Skeletal muscle tissue (tissue), 4 donors: ENCODE measurements around the gene CAPN3. TPM values are rescaled to one million over a fixed set of nuclear protein-coding genes. Genes with fewer than 3 reads are reported as not detected.
A peak's percentile ranks its signal among the peaks of the same experiment; 100 is the strongest.

Source experiments
- H3K27ac ChIP-seq: one replicate; pipeline ENCODE4 v1.7.0; 2013; ENCODE audit warnings: mild to moderate bottlenecking, low read depth, low read length, inconsistent platforms
- H3K27me3 ChIP-seq, 3 donors: one replicate each; pipeline ENCODE4 v1.7.0; 2013; ENCODE audit warnings: low read length in 3 of 3; ENCODE audit not compliant: control insufficient read depth in 3 of 3, insufficient read depth in 3 of 3
- H3K36me3 ChIP-seq, 3 donors: one replicate each; pipeline ENCODE4 v1.7.0; 2013; ENCODE audit warnings: low read length in 3 of 3; ENCODE audit not compliant: control insufficient read depth in 3 of 3, insufficient read depth in 3 of 3
- H3K4me1 ChIP-seq, 3 donors: one replicate each; pipeline ENCODE4 v1.7.0; 2013; ENCODE audit warnings: low read length in 3 of 3, mild to moderate bottlenecking in 3 of 3; ENCODE audit not compliant: control insufficient read depth in 3 of 3, insufficient read depth in 3 of 3
- H3K4me3 ChIP-seq, 3 donors: one replicate each; pipeline ENCODE4 v1.7.0; 2013; ENCODE audit warnings: low read length in 3 of 3
- H3K9ac ChIP-seq, 3 donors: one replicate each; pipeline ENCODE4 v1.7.0; 2013; ENCODE audit warnings: low read length in 3 of 3, mild to moderate bottlenecking in 3 of 3, moderate library complexity in 2 of 3, low read depth in 1 of 3
- H3K9me3 ChIP-seq, 3 donors: one replicate each; pipeline ENCODE4 v1.7.0; 2013; ENCODE audit warnings: low read length in 3 of 3; ENCODE audit not compliant: control insufficient read depth in 3 of 3
- total RNA-seq: library from RNA; depleted of rRNA; stranded (reverse); fragments of >200 nt; gene quantifications from one replicate; pipeline ENCODE4 v1.2.3, GENCODE V29; 2014
- donor health status: Osteomylitis.

CAPN3 gene
- total RNA-seq, 1 donor from 2014 or later = 675 TPM

DNA sequence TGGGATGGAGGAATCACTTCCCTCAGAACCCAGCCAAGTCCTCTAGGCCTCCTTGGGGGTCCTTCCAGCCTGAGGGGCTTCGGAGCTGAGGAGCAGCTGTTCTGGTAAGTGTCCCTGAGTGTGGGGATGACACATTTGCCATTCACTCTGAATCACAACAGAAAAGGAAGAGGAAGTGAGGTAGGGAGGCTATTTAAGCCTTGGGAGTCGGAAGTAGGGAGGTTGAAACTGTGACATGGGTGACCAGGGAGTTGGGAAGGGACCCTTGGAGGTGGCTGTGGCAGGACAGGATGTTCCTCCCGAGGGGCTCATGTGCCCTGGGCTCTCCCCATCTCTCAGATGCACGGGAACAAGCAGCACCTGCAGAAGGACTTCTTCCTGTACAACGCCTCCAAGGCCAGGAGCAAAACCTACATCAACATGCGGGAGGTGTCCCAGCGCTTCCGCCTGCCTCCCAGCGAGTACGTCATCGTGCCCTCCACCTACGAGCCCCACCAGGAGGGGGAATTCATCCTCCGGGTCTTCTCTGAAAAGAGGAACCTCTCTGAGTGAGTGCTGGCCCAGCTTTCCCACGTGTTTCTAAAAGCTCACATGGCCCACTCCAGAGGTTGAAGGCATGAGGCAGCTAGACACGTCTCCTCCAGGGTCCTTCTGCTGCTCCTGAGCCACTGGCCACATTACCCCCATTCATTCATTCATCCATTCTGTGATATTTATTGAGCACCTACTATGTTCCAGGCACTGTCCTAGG lies 43.3 kb downstream of the CAPN3 start:
- no peak overlapping the region for H3K27ac ChIP-seq
- H3K9ac ChIP-seq = peak overlapping the region in 1 of 3 donors; percentile 45
- no peaks in the 10 kb centered on the region for H3K27me3 ChIP-seq
- no peaks in the 10 kb centered on the region for H3K9me3 ChIP-seq
- peaks cover 10 to 18% (median 15%) of the 10 kb centered on the region in 3 donors for H3K4me1 ChIP-seq
- peaks cover 70 to 76% (median 72%) of the 10 kb centered on the region in 3 donors for H3K36me3 ChIP-seq
- H3K4me3 ChIP-seq = no peak overlapping the region

DNA sequence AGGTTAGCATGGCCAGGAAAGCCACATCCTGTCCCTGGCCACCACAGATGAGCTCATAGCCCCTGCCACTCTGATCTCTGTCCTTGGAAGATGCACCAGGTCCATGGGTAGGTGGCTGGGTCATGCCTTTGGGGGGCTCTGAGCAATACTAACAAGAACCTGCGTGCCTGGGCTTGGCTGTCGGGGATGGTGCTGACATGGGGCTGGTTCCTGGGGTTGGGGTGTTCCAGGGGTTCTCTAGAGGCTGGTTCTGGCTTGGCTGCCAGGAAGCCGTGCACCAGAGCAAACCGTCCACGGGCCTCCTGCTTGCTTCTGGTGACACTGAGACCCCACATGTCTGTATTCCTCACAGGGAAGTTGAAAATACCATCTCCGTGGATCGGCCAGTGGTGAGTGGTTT lies 44.1 kb downstream of the CAPN3 start:
- Histone ChIP-seq H3K9ac (peak overlapping the region in 1 of 3 donors; percentile 57), H3K27ac (peak overlapping the region; percentile 79), H3K27me3 (no peaks in the 10 kb centered on the region), H3K36me3 (peaks cover 74 to 80% (median 79%) of the 10 kb centered on the region in 3 donors), H3K9me3 (no peaks in the 10 kb centered on the region), H3K4me1 (peaks cover 10 to 18% (median 15%) of the 10 kb centered on the region in 3 donors), H3K4me3 (no peak overlapping the region)

DNA sequence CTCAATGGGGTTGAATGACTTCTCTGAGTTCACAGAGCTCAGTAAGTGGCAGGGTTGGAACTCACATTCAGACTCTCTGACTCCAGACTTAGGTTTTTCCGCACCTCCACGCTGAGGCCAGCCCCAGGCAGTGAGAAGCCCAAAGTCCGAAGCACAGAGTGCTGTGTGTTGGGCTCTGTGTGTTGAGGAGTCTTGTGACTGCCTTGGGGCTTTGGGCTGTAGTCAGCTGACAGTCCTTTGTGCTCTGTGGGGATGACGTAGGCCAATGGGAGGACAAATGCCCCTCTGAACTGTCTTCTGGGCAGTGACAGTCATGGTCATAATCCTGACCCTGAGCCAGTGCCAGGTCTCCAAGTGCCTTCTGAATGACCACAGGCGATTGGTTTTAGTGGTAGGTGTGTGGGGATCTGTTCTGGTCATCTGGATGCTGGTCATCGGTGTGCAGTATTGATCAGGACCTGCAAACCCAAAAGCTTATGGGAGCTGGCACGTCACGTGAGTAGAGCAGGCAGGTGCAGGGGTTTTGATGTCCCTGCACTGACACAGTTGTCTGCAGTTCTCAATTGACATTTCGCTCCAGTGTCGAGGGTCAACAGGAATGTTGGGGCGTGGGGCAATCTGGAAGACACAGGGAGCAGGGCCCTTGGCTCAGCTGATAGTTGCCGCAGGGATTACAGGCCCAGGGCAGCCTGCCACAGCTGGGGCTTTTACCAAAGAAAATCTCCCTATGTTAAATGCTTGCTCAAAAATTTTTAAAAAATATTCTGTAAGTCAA lies 45.3 kb downstream of the CAPN3 start:
- H3K36me3 ChIP-seq = peaks cover 72 to 80% (median 79%) of the 10 kb centered on the region in 3 donors

DNA sequence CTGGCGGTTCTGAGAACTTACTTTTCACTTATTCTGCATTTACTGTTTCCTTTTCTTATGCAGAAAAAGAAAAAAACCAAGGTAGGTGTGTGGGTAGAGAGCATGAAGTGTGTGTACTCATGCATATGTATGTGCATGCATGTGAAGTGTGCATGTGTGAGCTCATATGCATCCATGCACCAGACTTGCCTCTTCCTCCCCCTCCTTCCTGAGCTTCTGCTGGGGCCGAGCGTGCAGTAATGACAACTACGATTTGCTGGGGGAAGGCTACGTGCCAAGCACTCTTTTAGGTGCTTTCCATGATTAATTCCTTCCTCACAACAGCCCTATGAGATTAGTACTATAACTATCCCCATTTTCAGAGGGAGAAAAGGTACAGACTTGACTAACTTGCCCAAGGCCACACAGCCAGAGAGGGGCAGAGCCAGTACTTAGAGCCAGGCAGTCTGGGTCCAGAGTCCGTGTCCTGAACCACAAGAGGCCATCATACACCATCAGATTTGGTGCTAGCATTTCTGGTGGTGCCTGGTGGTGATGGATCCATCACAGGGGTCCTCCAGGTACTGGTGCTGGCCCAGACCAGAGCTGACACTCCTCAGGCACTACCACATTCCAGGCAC lies 46.7 kb downstream of the CAPN3 start:
- no peaks in the 10 kb centered on the region for H3K27me3 ChIP-seq
- H3K9ac ChIP-seq = no peak overlapping the region
- H3K4me1 ChIP-seq = peaks cover 10 to 18% (median 15%) of the 10 kb centered on the region in 3 donors
- peaks cover 76 to 81% (median 81%) of the 10 kb centered on the region in 3 donors for H3K36me3 ChIP-seq
- H3K4me3 ChIP-seq = no peak overlapping the region
- H3K27ac ChIP-seq = no peak overlapping the region
- no peaks in the 10 kb centered on the region for H3K9me3 ChIP-seq

More for the DNA sequence above, 45.3 kb downstream of the CAPN3 start:
- no peaks in the 10 kb centered on the region for H3K27me3 ChIP-seq
- H3K27ac ChIP-seq = peak overlapping the region; percentile 79
- H3K9ac ChIP-seq = peak overlapping the region in 2 of 3 donors; percentile 21 to 57
- H3K4me1 ChIP-seq = peaks cover 10 to 18% (median 15%) of the 10 kb centered on the region in 3 donors
- no peak overlapping the region for H3K4me3 ChIP-seq
- H3K9me3 ChIP-seq = no peaks in the 10 kb centered on the region

DNA sequence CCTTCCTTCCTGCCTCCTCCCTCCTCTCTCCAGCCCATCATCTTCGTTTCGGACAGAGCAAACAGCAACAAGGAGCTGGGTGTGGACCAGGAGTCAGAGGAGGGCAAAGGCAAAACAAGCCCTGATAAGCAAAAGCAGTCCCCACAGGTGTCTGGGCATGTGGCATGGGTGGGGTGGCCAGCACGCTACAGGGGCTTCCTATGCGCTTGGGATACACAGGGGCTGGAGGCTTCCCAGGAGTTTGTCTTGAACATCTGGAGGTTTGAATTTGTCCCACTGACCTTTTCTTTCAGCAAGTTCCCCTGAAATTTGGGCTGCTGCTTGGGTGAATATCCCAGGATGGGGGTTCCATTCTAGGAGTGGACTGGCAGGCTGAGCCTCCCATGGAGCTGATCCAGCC lies 48.9 kb downstream of the CAPN3 start:
- Histone ChIP-seq H3K36me3 (peaks cover 68 to 83% (median 79%) of the 10 kb centered on the region in 3 donors), H3K27me3 (no peaks in the 10 kb centered on the region), H3K4me1 (peaks cover 10 to 23% (median 15%) of the 10 kb centered on the region in 3 donors), H3K4me3 (no peak overlapping the region), H3K9me3 (no peaks in the 10 kb centered on the region), H3K9ac (peak overlapping the region in 1 of 3 donors; percentile 45), H3K27ac (no peak overlapping the region)

DNA sequence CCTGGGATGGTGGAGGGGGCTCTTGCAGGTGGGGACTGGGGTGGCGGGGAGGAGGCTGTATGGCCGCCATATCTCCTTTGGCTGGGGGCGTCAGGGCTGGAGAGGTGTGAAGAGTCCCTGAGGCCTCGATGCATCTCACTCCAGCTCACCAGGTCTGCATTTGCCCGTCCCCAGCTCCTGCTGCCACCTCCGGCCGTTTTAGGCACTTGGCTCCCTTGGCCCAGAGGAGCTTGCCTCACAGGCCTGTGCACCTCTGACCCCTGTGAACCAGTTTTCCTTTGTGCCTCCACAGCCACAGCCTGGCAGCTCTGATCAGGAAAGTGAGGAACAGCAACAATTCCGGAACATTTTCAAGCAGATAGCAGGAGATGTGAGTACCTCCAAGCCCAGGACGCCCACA lies 49.7 kb downstream of the CAPN3 start:
- Histone ChIP-seq H3K36me3 (peaks cover 60 to 80% (median 76%) of the 10 kb centered on the region in 3 donors), H3K9ac (peak overlapping the region in 1 of 3 donors; percentile 45), H3K27me3 (no peaks in the 10 kb centered on the region), H3K9me3 (no peaks in the 10 kb centered on the region), H3K27ac (no peak overlapping the region), H3K4me1 (peaks cover 10 to 14% (median 10%) of the 10 kb centered on the region in 3 donors), H3K4me3 (no peak overlapping the region)

DNA sequence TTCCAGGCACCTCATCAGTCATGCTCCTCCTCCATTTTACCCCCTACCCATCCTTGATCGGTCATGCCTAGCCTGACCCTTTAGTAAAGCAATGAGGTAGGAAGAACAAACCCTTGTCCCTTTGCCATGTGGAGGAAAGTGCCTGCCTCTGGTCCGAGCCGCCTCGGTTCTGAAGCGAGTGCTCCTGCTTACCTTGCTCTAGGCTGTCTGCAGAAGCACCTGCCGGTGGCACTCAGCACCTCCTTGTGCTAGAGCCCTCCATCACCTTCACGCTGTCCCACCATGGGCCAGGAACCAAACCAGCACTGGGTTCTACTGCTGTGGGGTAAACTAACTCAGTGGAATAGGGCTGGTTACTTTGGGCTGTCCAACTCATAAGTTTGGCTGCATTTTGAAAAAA lies 52.6 kb downstream of the CAPN3 start:
- Histone ChIP-seq H3K4me1 (peaks cover 0 to 5% (median 0%) of the 10 kb centered on the region in 3 donors), H3K27ac (no peak overlapping the region), H3K4me3 (no peak overlapping the region), H3K9ac (no peak overlapping the region), H3K9me3 (no peaks in the 10 kb centered on the region), H3K36me3 (peaks cover 60 to 82% (median 76%) of the 10 kb centered on the region in 3 donors), H3K27me3 (no peaks in the 10 kb centered on the region)

DNA sequence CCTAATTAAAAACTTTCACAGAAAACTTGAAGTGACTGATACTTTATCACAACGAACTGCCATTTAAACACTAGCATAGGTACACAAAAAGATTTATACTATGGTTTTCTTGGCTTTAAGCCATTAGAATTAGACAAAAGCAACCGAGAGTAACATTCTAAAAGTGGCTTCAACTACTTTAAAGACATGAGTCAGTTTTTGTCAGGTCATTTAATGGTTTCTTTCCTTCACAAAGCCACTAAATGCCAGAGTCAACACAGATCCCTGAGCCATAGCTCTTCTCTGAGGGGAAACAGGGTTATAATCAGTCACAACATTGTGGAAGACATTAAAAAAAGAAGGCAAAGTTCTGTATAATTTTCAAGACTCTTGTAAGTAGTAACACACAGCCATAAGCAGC lies 54.6 kb downstream of the CAPN3 start:
- peaks cover 60 to 83% (median 76%) of the 10 kb centered on the region in 3 donors for H3K36me3 ChIP-seq
- H3K4me3 ChIP-seq = no peak overlapping the region
- H3K4me1 ChIP-seq = peaks cover 0 to 5% (median 0%) of the 10 kb centered on the region in 3 donors
- H3K9ac ChIP-seq = no peak overlapping the region
- H3K27ac ChIP-seq = peak overlapping the region; percentile 39
- H3K27me3 ChIP-seq = no peaks in the 10 kb centered on the region
- no peaks in the 10 kb centered on the region for H3K9me3 ChIP-seq

DNA sequence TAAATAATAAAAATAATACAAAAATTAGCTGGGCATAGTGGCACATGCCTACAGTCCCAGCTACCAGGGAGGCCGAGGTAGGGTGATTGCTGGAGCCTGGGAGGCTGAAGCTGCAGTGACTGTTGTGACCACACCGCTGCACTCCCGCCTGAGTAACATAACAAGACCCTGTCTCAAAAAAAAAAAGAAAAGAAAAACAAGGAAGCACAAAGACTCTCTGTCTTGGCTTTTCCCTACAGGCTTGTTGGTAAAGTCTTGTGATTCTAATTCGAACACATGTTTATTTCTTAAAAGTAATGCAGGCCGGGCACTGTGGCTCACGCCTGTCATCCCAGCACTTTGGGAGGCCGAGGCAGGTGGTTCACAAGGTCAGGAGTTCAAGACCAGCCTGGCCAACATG lies 60.1 kb downstream of the CAPN3 start:
- Histone ChIP-seq H3K4me3 (no peak overlapping the region), H3K9me3 (no peaks in the 10 kb centered on the region), H3K36me3 (peaks cover 34 to 73% (median 59%) of the 10 kb centered on the region in 3 donors), H3K4me1 (peaks cover 23 to 28% (median 26%) of the 10 kb centered on the region in 3 donors), H3K9ac (no peak overlapping the region), H3K27ac (no peak overlapping the region), H3K27me3 (no peaks in the 10 kb centered on the region)
